Prostate gland (tissue), 2 donors: ENCODE results near the gene PLXDC2. TPM values are rescaled to one million over a fixed set of nuclear protein-coding genes. Genes with fewer than 3 reads are reported as not detected.

ENCODE experiments used
- DNase-seq: peaks from one replicate; pipeline ENCODE4 v3.0.0-alpha.2; 2019; ENCODE audit warnings: low spot score
- H3K27ac ChIP-seq, 2 donors: fragments of 200-600 bp; sonication (generic); 2 replicates each; pipeline ENCODE4 v1.5.1; 2017 to 2019
- H3K27me3 ChIP-seq: fragments of 200-600 bp; sonication (generic); replicated peaks from 2 replicates; pipeline ENCODE4 v1.5.1; 2019; ENCODE audit not compliant: insufficient read depth
- H3K36me3 ChIP-seq, 2 donors: fragments of 200-600 bp; sonication (generic); 1 replicate in 1 of 2; 2 replicates in 1 of 2; pipeline versions ENCODE4 v1.5.1 to v1.8.1; 2017 to 2019
- H3K4me1 ChIP-seq: fragments of 200-600 bp; sonication (generic); replicated peaks from 2 replicates; pipeline ENCODE4 v1.5.1; 2019
- H3K4me3 ChIP-seq, 2 donors: fragments of 200-600 bp; sonication (generic); 2 replicates each; pipeline ENCODE4 v1.5.1; 2017 to 2019
- H3K9me3 ChIP-seq: fragments of 200-600 bp; sonication (generic); 2 replicates; pipeline ENCODE4 v1.5.1; 2017
- CTCF ChIP-seq, 4 experiments: fragments of 200-600 bp in 2 of 4; fragments of 450-650 bp in 2 of 4; sonication (generic) in 2 of 4; IDR thresholded peaks; 1 replicate in 3 of 4; 2 replicates in 1 of 4; pipeline ENCODE4 v1.5.1; 2016 to 2019; ENCODE audit warnings: antibody characterized with exemption in 4 of 4, mild to moderate bottlenecking in 2 of 4, moderate library complexity in 2 of 4
- POLR2A ChIP-seq: fragments of 450-650 bp; IDR thresholded peaks from one replicate; pipeline ENCODE4 v1.6.1; 2016; ENCODE audit warnings: antibody characterized with exemption, mild to moderate bottlenecking
- POLR2AphosphoS5 ChIP-seq: sonication (generic); formaldehyde crosslinking; IDR thresholded peaks from one replicate; pipeline ENCODE4 v1.6.1; 2017; ENCODE audit warnings: antibody characterized with exemption
- WGBS: methylation state at CpG from one replicate; pipeline ENCODE4 v1.1.5; 2018; 5-methylcytosine and 5-hydroxymethylcytosine counted together
- intact Hi-C: fragments of 100-400 bp; cut with DNase I; formaldehyde crosslinking; loops from one replicate; pipeline ENCODE4 v1.14.2; 2022
- total RNA-seq, 2 donors: library from RNA; depleted of rRNA; stranded (reverse); fragments of >200 nt; gene quantifications; one replicate each; pipeline ENCODE4 v1.1.0, GENCODE V29; 2016

Gene PLXDC2
- total RNA-seq, 2 donors from 2014 or later: 19.6 to 83.6 TPM

GRCh38 chr10:20166096-20166675, 350.0 kb downstream of the PLXDC2 start:
- no peaks in the 10 kb centered on the region for H3K9me3 ChIP-seq
- H3K27me3 ChIP-seq: no peaks in the 10 kb centered on the region
- no peak overlapping the region for H3K27ac ChIP-seq
- no peak overlapping the region for H3K4me3 ChIP-seq
- H3K36me3 ChIP-seq: no peaks in the 10 kb centered on the region
- WGBS: 85% methylated on average over 5 of the region's 5 CpGs
- no peaks in the 10 kb centered on the region for H3K4me1 ChIP-seq
- no peak for DNase-seq
- intact Hi-C loops: no loop called here
- TF ChIP-seq CTCF (IDR thresholded peaks at IDR 0.05) (no peak), POLR2AphosphoS5 (no peak), POLR2A (no peak)

GRCh38 chr10:20170661-20171060, 354.4 kb downstream of the PLXDC2 start:
- H3K27me3 ChIP-seq: no peaks in the 10 kb centered on the region
- no peaks in the 10 kb centered on the region for H3K36me3 ChIP-seq
- no peak for TF ChIP-seq POLR2A
- no peak for TF ChIP-seq POLR2AphosphoS5
- no peak for TF ChIP-seq CTCF (IDR thresholded peaks at IDR 0.05)
- H3K4me3 ChIP-seq: no peak overlapping the region
- intact Hi-C loops: no loop called here
- DNase-seq: no peak
- H3K27ac ChIP-seq: no peak overlapping the region
- H3K4me1 ChIP-seq: no peaks in the 10 kb centered on the region
- WGBS: 92% methylated on average over 2 of the region's 2 CpGs
- H3K9me3 ChIP-seq: no peaks in the 10 kb centered on the region

- intact Hi-C loops: no loop called here
- 65% methylated on average over 3 of the region's 3 CpGs for WGBS
These were observed 356.8 kb downstream of the PLXDC2 start for GRCh38 chr10:20173046-20173445.

GRCh38 chr10:20175719-20176118, 359.5 kb downstream of the PLXDC2 start:
- Histone ChIP-seq H3K4me3 (no peak overlapping the region), H3K27ac (no peak overlapping the region), H3K36me3 (no peaks in the 10 kb centered on the region), H3K27me3 (no peaks in the 10 kb centered on the region), H3K4me1 (no peaks in the 10 kb centered on the region), H3K9me3 (no peaks in the 10 kb centered on the region)
- intact Hi-C loops: no loop called here
- no peak for DNase-seq
- 79% methylated on average over 3 of the region's 3 CpGs for WGBS
- TF ChIP-seq POLR2AphosphoS5 (no peak), POLR2A (no peak), CTCF (IDR thresholded peaks at IDR 0.05) (no peak)

More at GRCh38 chr10:20173046-20173445, 356.8 kb downstream of the PLXDC2 start:
- Histone ChIP-seq H3K36me3 (no peaks in the 10 kb centered on the region), H3K9me3 (no peaks in the 10 kb centered on the region), H3K27me3 (no peaks in the 10 kb centered on the region), H3K27ac (no peak overlapping the region), H3K4me1 (no peaks in the 10 kb centered on the region), H3K4me3 (no peak overlapping the region)
- DNase-seq: no peak
- no peak for TF ChIP-seq POLR2A

GRCh38 chr10:20180766-20181165, 364.5 kb downstream of the PLXDC2 start:
- DNase-seq: no peak
- 97% methylated on average over 1 of the region's 1 CpG for WGBS
- Histone ChIP-seq H3K27me3 (no peaks in the 10 kb centered on the region), H3K4me1 (no peaks in the 10 kb centered on the region), H3K36me3 (no peaks in the 10 kb centered on the region), H3K27ac (no peak overlapping the region), H3K9me3 (no peaks in the 10 kb centered on the region), H3K4me3 (no peak overlapping the region)
- intact Hi-C loops: no loop called here
- no peak for TF ChIP-seq CTCF (IDR thresholded peaks at IDR 0.05)
- TF ChIP-seq POLR2AphosphoS5: no peak
- TF ChIP-seq POLR2A: no peak
